AG04449 (cell line): ENCODE results near the gene SLC30A3.

Experiments used
- CTCF ChIA-PET: fragments of 350-600 bp; formaldehyde crosslinking; extraction: SDS; loops from one replicate; lab custom pipeline; 2021; ENCODE audit warnings: antibody characterized with exemption; lab: Yijun Ruan, JAX
- POLR2A ChIA-PET: fragments of 400-600, 350-600 bp; formaldehyde crosslinking; extraction: SDS; loops from one replicate; lab custom pipeline; 2020; ENCODE audit warnings: antibody characterized with exemption, inconsistent platforms; lab: Yijun Ruan, JAX
- DNase-seq: peaks from one replicate; pipeline ENCODE4 v3.0.0-alpha.2; 2010; ENCODE audit warnings: low read depth, low spot score
- H3K4me3 ChIP-seq: 2 replicates; pipeline ENCODE4 v1.5.1; 2011; ENCODE audit warnings: low read depth, mild to moderate bottlenecking, control low read depth, low read length
- CTCF ChIP-seq: IDR thresholded peaks from one replicate; pipeline ENCODE4 v1.5.1; 2011; ENCODE audit warnings: mild to moderate bottlenecking, moderate library complexity, low read length, control low read depth, inconsistent platforms; ENCODE audit not compliant: insufficient read depth; ENCODE audit errors: missing control alignments

Gene SLC30A3

GRCh38 chr2:27262379-27263286 lies at the start of gene SLC30A3:
SLC30A3 (minus strand) TSS chr2:27263047; CDS start chr2:27262906, 141 bp downstream.
- H3K4me3 ChIP-seq: peak within 1 kb of the TSS; percentile 39
- ChIA-PET CTCF (interaction anchor here (1.3 to 7.3 kb wide), 5 partner anchors 14 to 163 kb away, joined by 3 to 125 read pairs (median 17); partner anchors contain the start of genes DNAJC5G and TRIM54), POLR2A (no interaction called here)
- no peak for DNase-seq
- peak; percentile 12 for TF ChIP-seq CTCF

- POLR2A ChIA-PET: no interaction called here
- CTCF ChIA-PET: interaction anchor here (0.6 to 4.5 kb wide), 6 partner anchors 9 to 213 kb away, joined by 3 to 42 read pairs (median 4); partner anchors contain the start of gene MPV17
- DNase-seq: no peak
- no peak for TF ChIP-seq CTCF
- H3K4me3 ChIP-seq: no peak overlapping the region
Measured at GRCh38 chr2:27312152-27312551, 49.3 kb upstream of the SLC30A3 start.

- POLR2A ChIA-PET: interaction anchor here (0.7 kb wide), 1 partner anchor 16 kb away, joined by 5 read pairs; no protein-coding TSS in a partner anchor
- TF ChIP-seq CTCF: no peak
- CTCF ChIA-PET: interaction anchor here (0.9 to 3.0 kb wide), 3 partner anchors 11 to 16 kb away, joined by 3 to 11 read pairs (median 4); no protein-coding TSS in a partner anchor
Measured at GRCh38 chr2:27309651-27310050, 46.8 kb upstream of the SLC30A3 start.

GRCh38 chr2:27308359-27308881 lies 45.6 kb upstream of the SLC30A3 start, which contains the start of gene UCN:
UCN (minus strand) TSS chr2:27308445; CDS start chr2:27307895, 550 bp downstream.
- no peak for TF ChIP-seq CTCF
- ChIA-PET POLR2A (no interaction called here), CTCF (interaction anchor here (3.0 kb wide), 1 partner anchor 13 kb away, joined by 11 read pairs; no protein-coding TSS in a partner anchor)
- no peak within 1 kb of the TSS for H3K4me3 ChIP-seq
- DNase-seq: no peak

More at GRCh38 chr2:27309651-27310050, 46.8 kb upstream of the SLC30A3 start:
- H3K4me3 ChIP-seq: no peak overlapping the region
- no peak for DNase-seq

DNA sequence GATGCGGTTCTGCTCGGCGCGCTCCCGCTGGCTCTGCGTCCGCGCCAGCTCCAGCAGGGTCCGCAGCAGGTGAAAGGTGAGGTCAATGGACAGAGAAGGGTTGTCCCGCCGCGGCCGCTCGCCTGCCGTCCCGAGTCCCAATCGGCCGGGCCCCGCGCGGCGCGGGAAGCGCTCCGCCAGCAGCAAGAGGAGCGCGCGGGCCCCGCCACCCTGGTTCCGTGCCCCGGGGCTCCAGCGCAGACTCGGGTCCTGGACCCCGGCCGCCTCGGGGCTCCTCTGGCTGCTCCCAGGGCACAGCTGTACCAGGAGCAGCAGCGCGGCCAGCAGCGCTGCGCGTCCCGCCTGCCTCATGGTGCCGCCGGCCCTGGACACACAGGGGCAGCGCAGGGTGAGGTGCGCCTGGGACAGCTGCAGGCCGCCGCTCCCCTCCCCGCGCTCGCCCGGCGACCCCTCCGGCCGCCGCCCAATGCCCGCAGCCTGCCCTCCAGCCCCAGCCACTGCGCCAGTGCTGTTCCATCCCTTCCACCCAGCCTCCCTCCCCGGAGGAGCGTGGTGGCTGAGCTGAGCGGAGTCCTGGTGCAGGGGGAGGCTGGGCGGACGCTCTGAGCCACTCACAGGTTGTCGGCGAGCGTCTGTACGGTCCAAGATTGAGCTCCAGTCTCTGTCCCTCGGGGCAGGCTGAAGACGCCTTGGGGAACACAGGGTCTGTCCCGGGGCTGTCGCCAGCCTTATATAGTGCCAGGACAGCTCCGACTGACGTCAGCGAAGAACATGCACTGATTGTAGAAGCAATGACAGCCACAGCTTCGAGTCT lies 44.9 kb upstream of the SLC30A3 start:
- TF ChIP-seq CTCF: no peak
- POLR2A ChIA-PET: no interaction called here
- H3K4me3 ChIP-seq: no peak overlapping the region
- CTCF ChIA-PET: interaction anchor here (3.0 kb wide), 1 partner anchor 13 kb away, joined by 11 read pairs; no protein-coding TSS in a partner anchor
- no peak for DNase-seq
